HG03565 (cell line): ENCODE measurements around the gene OTUD5.

Source experiments
- ATAC-seq: cut with Tn5 transposase; IDR thresholded peaks from one replicate; pipeline ENCODE4 v1.9.1; 2021; ENCODE audit warnings: mild to moderate bottlenecking, moderate library complexity; ENCODE audit not compliant: unreplicated experiment

The OTUD5 gene

DNA sequence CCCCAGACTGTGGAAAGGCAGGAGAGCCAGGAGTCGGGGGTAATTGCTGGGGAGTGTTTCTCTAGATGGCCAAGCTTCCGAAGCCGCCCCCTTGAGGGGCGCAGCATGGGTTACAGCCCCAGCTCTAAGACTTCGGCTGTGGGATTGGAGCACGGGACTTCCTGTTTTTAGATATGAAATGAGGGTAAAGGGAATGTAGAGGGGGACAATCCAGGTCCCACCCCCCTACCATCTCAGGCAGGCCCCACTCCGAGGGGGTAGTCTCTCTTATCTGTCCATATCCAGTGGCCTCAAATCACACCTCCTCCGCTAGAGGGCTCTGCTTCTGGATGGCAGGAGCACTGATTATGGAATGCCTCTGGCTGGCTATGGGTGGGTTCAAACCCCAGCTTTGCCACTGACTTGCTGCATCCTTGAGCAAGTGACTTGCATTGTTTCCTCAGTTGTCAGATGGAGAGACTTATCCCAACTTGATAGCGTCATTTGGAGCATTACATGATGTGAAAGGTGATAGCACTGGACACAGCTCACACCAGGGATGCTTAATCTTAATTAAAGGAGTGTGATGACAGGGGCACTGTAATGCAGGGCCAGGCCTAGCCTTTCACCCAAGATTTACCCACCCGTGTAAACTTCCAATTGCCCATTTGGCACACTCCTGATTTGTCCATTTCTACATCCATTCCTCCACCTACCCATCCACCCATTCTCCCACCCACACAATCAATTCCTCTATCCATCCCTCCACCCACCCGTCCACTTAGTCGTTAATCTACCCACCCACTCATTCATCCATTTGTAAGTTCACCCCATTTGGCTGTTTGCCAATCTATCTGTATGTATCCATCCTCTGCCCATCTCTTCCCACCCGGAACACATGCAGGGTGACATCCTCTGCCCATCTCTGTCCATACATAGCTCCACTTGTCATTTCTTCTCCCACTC lies 15.1 kb upstream of the OTUD5 start:
- ATAC-seq, result no peak

DNA sequence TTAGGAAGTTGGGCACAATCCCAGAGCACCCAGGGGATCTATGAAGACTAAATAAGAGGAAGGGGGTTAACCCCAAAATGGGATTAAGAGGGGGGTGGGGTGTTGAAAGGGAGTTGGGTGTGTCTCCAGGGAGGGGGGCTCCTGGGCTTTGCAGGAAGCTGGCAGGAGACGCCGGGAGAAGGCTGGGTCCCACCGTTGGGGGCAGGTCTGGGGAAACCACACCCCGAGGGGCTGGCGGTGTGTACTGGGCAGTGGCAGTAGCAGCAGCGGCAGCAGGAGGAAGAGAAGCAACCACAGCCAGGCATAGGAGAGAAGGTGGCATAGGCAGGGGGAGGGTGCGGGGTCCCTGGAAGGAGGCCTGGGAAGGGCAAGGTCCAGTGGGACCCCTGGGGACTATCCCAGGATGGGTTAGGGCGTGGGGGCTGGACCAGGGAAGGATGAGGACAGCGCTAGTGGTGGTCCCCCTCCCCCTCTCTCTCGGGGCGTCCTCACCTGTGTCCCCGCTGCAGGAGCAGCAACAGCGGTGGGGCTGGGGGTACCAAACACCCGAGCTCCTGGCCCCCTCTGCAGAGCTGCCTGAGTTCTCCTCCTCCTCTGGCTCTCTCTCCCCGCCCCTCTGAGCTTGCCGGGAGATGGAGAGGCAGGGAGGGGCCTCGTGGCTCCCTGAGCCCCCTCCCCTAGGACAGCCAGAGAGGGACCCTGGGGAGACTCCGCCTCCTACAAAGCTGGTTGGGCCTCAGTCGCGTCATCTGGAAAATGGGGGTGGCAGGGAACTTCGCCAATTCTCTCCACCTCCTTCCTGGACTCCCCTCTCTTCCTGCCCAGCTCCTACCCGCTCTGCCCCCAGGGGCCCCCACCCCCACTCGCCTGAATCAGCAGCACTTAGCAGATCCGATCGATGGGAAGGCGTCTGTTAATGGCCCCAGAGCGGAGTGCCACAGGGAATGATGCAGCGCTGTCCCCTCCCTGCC lies 14.1 kb upstream of the OTUD5 start, which contains the start of gene KCND1:
Gene KCND1, minus strand, starts transcription at position 596 of the 971 bp plus-strand sequence. CDS start 1,573 bp downstream, outside the sequence.
- no peak for ATAC-seq

- ATAC-seq, result no peak
Observed at GRCh38 chrX:48969471-48969870, 12.1 kb upstream of the OTUD5 start.

DNA sequence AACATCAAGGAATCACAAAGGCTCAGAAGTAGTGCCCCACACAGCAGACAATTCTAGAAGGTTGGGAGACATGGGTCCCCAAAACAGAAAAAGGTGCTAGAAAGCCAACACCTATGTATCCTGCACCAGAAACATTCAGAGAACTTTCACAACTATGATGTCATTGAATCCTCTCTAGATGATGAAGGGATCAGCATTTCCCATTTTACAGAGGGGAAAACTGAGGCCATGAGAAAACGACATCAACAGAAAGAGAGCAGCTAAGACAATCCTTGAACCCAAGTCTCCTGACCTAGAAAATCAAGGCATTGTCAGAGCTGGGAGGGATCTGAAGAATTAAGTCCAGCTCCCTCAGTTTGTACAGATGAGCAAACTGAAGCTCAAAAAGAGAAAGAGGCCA lies 11.0 kb upstream of the OTUD5 start:
- ATAC-seq, result no peak

- no peak for ATAC-seq
Observed at GRCh38 chrX:48966796-48967579, 9.6 kb upstream of the OTUD5 start.

- ATAC-seq, result no peak
Observed at GRCh38 chrX:48965959-48966358, 8.6 kb upstream of the OTUD5 start.

GRCh38 chrX:48961585-48962091 lies 4.2 kb upstream of the OTUD5 start:
- ATAC-seq, result no peak

DNA sequence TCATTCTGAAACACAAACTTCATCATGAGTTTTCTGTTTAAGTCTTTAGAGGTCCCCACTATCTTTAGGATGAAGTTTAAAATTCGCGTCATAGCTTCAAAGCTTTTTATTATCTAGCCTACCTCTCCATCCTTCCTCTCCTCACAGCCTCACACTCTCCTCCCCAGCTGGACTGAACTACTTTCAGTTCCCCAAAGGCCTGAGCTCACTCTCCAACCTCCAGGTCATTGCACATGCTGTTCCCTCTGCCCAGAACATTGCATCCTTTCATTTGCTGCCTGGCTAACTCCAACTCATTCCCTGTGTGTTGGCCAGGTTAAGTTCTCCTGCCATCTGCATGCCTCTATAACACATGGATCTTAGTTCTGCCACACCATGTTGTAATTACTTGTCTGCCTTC lies 2.9 kb upstream of the OTUD5 start:
- no peak for ATAC-seq

DNA sequence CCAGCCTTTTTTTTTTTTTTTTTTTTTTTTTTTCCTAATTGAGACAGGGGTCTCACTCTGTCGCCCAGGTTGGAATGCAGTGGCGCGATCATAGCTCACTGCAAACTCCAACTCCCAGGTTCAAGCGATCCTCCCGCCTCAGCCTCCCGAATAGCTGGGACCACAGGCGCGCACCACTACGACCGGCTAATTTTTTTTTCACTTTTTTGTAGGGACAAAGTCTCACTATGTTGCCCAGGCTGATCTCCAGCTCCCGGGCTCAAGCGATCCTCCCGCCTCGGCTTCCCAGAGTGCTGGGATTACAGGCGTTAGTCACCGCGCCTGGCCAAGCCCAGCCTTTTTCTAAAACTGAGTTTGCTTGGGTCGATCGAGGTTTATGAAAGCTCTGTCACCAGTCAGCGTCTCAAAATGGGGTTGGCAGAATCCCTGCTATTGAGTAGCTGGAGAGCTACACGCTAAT lies 1.3 kb upstream of the OTUD5 start:
- no peak for ATAC-seq

- peak; percentile 79 for ATAC-seq
Observed at GRCh38 chrX:48957827-48958634, 624 bp upstream of the OTUD5 start.

DNA sequence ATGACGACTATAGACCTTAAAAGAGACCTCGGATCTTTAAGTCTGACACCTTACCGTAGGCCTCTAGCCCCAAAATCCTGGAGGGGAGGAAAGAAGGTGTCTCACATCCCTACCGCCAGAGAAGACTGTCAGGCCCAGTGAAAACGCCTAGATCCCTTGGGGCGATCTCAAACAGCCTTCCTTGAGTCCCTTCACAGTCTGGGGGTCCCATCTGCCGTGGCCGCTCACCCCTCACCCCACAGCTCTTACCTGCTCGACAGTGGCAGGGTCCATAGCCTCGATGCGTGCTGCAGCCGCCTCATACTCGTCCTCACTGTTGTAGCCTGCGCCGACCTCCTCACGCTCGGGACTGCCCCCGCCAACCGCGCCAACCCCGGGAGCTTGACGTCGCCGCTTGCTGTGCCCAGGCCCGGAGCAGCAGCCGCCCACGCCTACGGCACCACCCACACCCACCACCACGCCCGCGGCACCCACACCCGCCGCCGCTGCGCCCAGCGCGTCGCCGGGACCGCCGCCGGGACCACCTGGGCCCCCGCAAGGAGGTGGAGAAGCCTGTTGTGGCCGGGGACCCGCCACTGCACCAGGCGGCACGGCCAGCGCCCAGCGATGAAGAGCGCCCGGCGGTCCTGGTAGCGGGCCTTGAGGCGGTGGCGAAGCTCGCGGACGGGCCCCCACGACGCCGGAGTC lies 536 bp downstream of the OTUD5 start:
- no peak for ATAC-seq

DNA sequence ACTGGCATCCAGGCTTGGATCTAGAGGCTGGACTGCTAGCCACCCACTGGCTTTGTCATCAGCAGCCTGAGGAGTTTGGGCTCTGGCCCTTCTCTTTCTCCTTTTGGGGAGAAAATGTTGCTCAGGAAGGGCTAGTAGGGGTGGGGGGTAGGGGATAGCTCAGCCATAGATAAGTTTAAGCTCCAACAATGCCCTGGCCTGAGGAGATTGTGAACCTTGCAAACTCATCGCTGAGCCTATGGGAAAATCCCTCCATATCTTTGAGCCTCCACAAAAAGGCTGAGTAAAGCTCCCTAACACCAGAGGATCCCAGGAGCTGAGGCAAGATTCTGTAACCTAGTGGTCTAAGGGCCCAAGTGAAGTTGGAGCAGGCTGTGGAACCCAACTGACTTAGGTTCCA lies 8.8 kb downstream of the OTUD5 start:
- ATAC-seq, result no peak

DNA sequence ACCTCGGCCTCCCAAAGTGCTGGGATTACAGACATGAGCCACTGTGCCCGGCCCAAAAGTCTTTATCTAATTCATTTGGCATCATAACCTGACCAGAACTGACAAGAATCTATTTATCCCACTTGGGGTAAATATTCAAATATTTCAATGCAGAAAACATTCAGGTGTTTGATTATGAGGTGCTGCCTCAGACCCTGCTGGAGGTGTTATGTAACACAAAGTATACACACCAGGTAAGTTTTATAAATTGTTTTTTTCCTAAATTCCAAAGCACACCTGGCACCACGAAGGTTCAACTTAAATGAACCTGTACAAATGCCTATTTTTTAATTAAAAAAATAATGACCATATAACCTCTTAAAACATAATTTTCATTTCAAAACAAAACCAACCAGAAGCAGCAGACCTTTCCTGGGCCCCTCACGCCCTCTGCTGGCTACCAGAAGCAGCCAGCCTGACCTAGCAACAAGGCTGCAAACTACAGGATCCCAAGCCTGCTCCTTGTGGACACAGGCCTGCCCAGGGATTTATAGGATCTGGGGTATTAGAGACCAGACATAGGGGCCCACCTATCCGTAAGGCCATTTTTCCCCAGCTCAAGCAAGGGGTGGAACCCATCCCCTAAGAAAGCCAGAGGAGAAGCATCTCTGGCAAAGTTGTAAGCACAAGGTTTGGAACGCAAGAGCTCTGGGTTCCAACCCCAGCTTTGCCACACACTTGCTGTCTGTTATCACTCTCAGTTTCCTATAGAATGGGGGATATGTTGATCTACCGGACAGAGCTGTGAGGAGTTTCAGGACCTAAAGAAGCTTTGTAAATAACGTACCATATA lies 11.7 kb downstream of the OTUD5 start:
- no peak for ATAC-seq

- ATAC-seq, result no peak
Observed at GRCh38 chrX:48942895-48943294, 14.5 kb downstream of the OTUD5 start.

- no peak for ATAC-seq
Observed at GRCh38 chrX:48940404-48940955, 16.9 kb downstream of the OTUD5 start.

GRCh38 chrX:48939524-48940228 lies 17.7 kb downstream of the OTUD5 start:
- ATAC-seq, result no peak
